Activated CD4-positive, alpha-beta T cell treated with anti-CD3 and anti-CD28 coated beads, Interleukin-2, amount 10 ng/mL, durations not matched to agents 7 days and 5 days (primary cell): ENCODE measurements around the gene CLCN7. TPM values are rescaled to one million over a fixed set of nuclear protein-coding genes. Genes with fewer than 3 reads are reported as not detected.

Experiments
- CTCF ChIA-PET: fragments of 350-600 bp; sonication (Branson Sonifier 250); formaldehyde crosslinking; loops from one replicate; lab custom pipeline; 2021; ENCODE audit warnings: antibody characterized with exemption; lab: Charles Lee
- POLR2A ChIA-PET: fragments of 350-600 bp; sonication (Branson Sonifier 250); formaldehyde crosslinking; loops from one replicate; lab custom pipeline; 2021; ENCODE audit warnings: antibody characterized with exemption; lab: Charles Lee
- DNase-seq: peaks from one replicate; pipeline ENCODE4 v3.0.0-alpha.2; 2020
- H3K27ac Mint-ChIP-seq: one replicate; pipeline ENCODE4 v1.8.0; 2021; ENCODE audit warnings: mild to moderate bottlenecking, moderate library complexity, mixed read lengths
- H3K27me3 Mint-ChIP-seq: one replicate; pipeline ENCODE4 v1.8.0; 2021; ENCODE audit warnings: mixed read lengths
- H3K36me3 Mint-ChIP-seq: one replicate; pipeline ENCODE4 v1.8.0; 2021; ENCODE audit warnings: low read depth, mixed read lengths
- H3K4me1 Mint-ChIP-seq: one replicate; pipeline ENCODE4 v1.8.0; 2021; ENCODE audit warnings: mixed read lengths
- H3K4me3 Mint-ChIP-seq: one replicate; pipeline ENCODE4 v1.8.0; 2021; ENCODE audit warnings: mild to moderate bottlenecking, moderate library complexity, mixed read lengths
- H3K9me3 Mint-ChIP-seq: one replicate; pipeline ENCODE4 v1.8.0; 2021; ENCODE audit warnings: mixed read lengths
- total RNA-seq, 2 experiments: library from RNA; stranded (reverse); gene quantifications; one replicate each; pipeline ENCODE4 v1.2.3, GENCODE V29; 2021

CLCN7 gene
- total RNA-seq, 2 experiments from 2014 or later = 58.3 to 64.0 TPM

- DNase-seq = no peak
- no peaks in the 10 kb centered on the region for H3K27me3 Mint-ChIP-seq
- no peaks in the 10 kb centered on the region for H3K9me3 Mint-ChIP-seq
- H3K4me3 Mint-ChIP-seq = no peak overlapping the region
- ChIA-PET POLR2A (no interaction called here), CTCF (no interaction called here)
- no peaks in the 10 kb centered on the region for H3K4me1 Mint-ChIP-seq
- peak overlapping the region; percentile 57 for H3K27ac Mint-ChIP-seq
- H3K36me3 Mint-ChIP-seq = no peaks in the 10 kb centered on the region
These were observed 24.6 kb downstream of the CLCN7 start for GRCh38 chr16:1450218-1450617.

- CTCF ChIA-PET = no interaction called here
- H3K27ac Mint-ChIP-seq = no peak overlapping the region
- H3K4me1 Mint-ChIP-seq = no peaks in the 10 kb centered on the region
- DNase-seq = no peak
- no peak overlapping the region for H3K4me3 Mint-ChIP-seq
- POLR2A ChIA-PET = no interaction called here
- no peaks in the 10 kb centered on the region for H3K9me3 Mint-ChIP-seq
- no peaks in the 10 kb centered on the region for H3K36me3 Mint-ChIP-seq
- no peaks in the 10 kb centered on the region for H3K27me3 Mint-ChIP-seq
These were observed 25.5 kb downstream of the CLCN7 start for GRCh38 chr16:1449201-1449788.

- Mint-ChIP-seq H3K27me3 (no peaks in the 10 kb centered on the region), H3K4me1 (no peaks in the 10 kb centered on the region), H3K27ac (no peak overlapping the region), H3K9me3 (no peaks in the 10 kb centered on the region), H3K4me3 (no peak overlapping the region), H3K36me3 (no peaks in the 10 kb centered on the region)
- no peak for DNase-seq
- ChIA-PET CTCF (no interaction called here), POLR2A (no interaction called here)
These were observed 26.2 kb downstream of the CLCN7 start for GRCh38 chr16:1448536-1449116.

- Mint-ChIP-seq H3K27me3 (no peaks in the 10 kb centered on the region), H3K36me3 (no peaks in the 10 kb centered on the region), H3K27ac (no peak overlapping the region), H3K9me3 (no peaks in the 10 kb centered on the region), H3K4me3 (no peak overlapping the region), H3K4me1 (no peaks in the 10 kb centered on the region)
- no peak for DNase-seq
- ChIA-PET POLR2A (no interaction called here), CTCF (no interaction called here)
These were observed 26.9 kb downstream of the CLCN7 start for GRCh38 chr16:1447965-1448364.

- Mint-ChIP-seq H3K27ac (no peak overlapping the region), H3K4me3 (no peak overlapping the region), H3K27me3 (no peaks in the 10 kb centered on the region), H3K36me3 (no peaks in the 10 kb centered on the region), H3K4me1 (no peaks in the 10 kb centered on the region), H3K9me3 (no peaks in the 10 kb centered on the region)
- DNase-seq = no peak
- CTCF ChIA-PET = interaction anchor here (0.9 kb wide), 1 partner anchor 26 kb away, joined by 3 read pairs; the partner anchor contains the start of gene UQCC4
- POLR2A ChIA-PET = no interaction called here
These were observed 28.3 kb downstream of the CLCN7 start for GRCh38 chr16:1446296-1447080.

- no peak for DNase-seq
- H3K27ac Mint-ChIP-seq = no peak overlapping the region
- H3K4me3 Mint-ChIP-seq = no peak overlapping the region
These were observed 29.2 kb downstream of the CLCN7 start for GRCh38 chr16:1445518-1446203.

GRCh38 chr16:1444730-1445517 lies 29.9 kb downstream of the CLCN7 start:
- ChIA-PET POLR2A (no interaction called here), CTCF (interaction anchor here (0.9 kb wide), 1 partner anchor 24 kb away, joined by 3 read pairs; the partner anchor contains the start of gene UQCC4)
- no peaks in the 10 kb centered on the region for H3K9me3 Mint-ChIP-seq
- no peaks in the 10 kb centered on the region for H3K27me3 Mint-ChIP-seq
- DNase-seq = no peak
- H3K4me1 Mint-ChIP-seq = no peaks in the 10 kb centered on the region
- H3K36me3 Mint-ChIP-seq = no peaks in the 10 kb centered on the region
- H3K27ac Mint-ChIP-seq = no peak overlapping the region
- H3K4me3 Mint-ChIP-seq = no peak overlapping the region

More at GRCh38 chr16:1445518-1446203, 29.2 kb downstream of the CLCN7 start:
- Mint-ChIP-seq H3K9me3 (no peaks in the 10 kb centered on the region), H3K36me3 (no peaks in the 10 kb centered on the region), H3K27me3 (no peaks in the 10 kb centered on the region), H3K4me1 (no peaks in the 10 kb centered on the region)
- POLR2A ChIA-PET = no interaction called here
- CTCF ChIA-PET = interaction anchor here (0.9 kb wide), 1 partner anchor 25 kb away, joined by 3 read pairs; the partner anchor contains the start of gene UQCC4

- DNase-seq = no peak
- Mint-ChIP-seq H3K27me3 (no peaks in the 10 kb centered on the region), H3K27ac (no peak within 1 kb of the TSS), H3K4me1 (no peaks in the 10 kb centered on the region), H3K4me3 (no peak within 1 kb of the TSS), H3K9me3 (no peaks in the 10 kb centered on the region), H3K36me3 (no peaks in the 10 kb centered on the region)
- POLR2A ChIA-PET = no interaction called here
- CTCF ChIA-PET = interaction anchor here (0.8 kb wide), 1 partner anchor 15 kb away, joined by 3 read pairs; no protein-coding TSS in a partner anchor
These were observed 30.7 kb downstream of the CLCN7 start, which contains the start of gene CCDC154 for GRCh38 chr16:1443980-1444729. CCDC154 (minus strand) TSS chr16:1444556; CDS start chr16:1444322, 234 bp downstream.

- no peaks in the 10 kb centered on the region for H3K36me3 Mint-ChIP-seq
- H3K27me3 Mint-ChIP-seq = no peaks in the 10 kb centered on the region
- POLR2A ChIA-PET = no interaction called here
- H3K4me3 Mint-ChIP-seq = no peak overlapping the region
- H3K27ac Mint-ChIP-seq = no peak overlapping the region
- H3K9me3 Mint-ChIP-seq = no peaks in the 10 kb centered on the region
- H3K4me1 Mint-ChIP-seq = no peaks in the 10 kb centered on the region
- CTCF ChIA-PET = interaction anchor here (0.8 kb wide), 1 partner anchor 14 kb away, joined by 3 read pairs; no protein-coding TSS in a partner anchor
- no peak for DNase-seq
These were observed 31.3 kb downstream of the CLCN7 start for GRCh38 chr16:1443403-1443973.

- no peak for DNase-seq
- Mint-ChIP-seq H3K9me3 (no peaks in the 10 kb centered on the region), H3K4me1 (no peaks in the 10 kb centered on the region), H3K4me3 (no peak overlapping the region), H3K27ac (no peak overlapping the region), H3K27me3 (no peaks in the 10 kb centered on the region), H3K36me3 (no peaks in the 10 kb centered on the region)
- ChIA-PET POLR2A (no interaction called here), CTCF (no interaction called here)
These were observed 32.1 kb downstream of the CLCN7 start for GRCh38 chr16:1442697-1443096.

- H3K4me1 Mint-ChIP-seq = no peaks in the 10 kb centered on the region
- no peaks in the 10 kb centered on the region for H3K36me3 Mint-ChIP-seq
- CTCF ChIA-PET = interaction anchor here (0.6 to 1.3 kb wide), 3 partner anchors 11 to 73 kb away, joined by 3 to 4 read pairs (median 4); partner anchors contain the start of gene PERCC1
- H3K4me3 Mint-ChIP-seq = no peak overlapping the region
- no peak overlapping the region for H3K27ac Mint-ChIP-seq
- no peaks in the 10 kb centered on the region for H3K9me3 Mint-ChIP-seq
- POLR2A ChIA-PET = no interaction called here
- H3K27me3 Mint-ChIP-seq = no peaks in the 10 kb centered on the region
- DNase-seq = no peak
These were observed 33.4 kb downstream of the CLCN7 start for GRCh38 chr16:1441391-1441829.
